ENCODE measurements around the gene TMEM117. TPM values are rescaled to one million over a fixed set of nuclear protein-coding genes. Genes with fewer than 3 reads are reported as not detected.
"Not testable (repeated sequence)": the region's sequence is repeated elsewhere in the genome, so short reads cannot be mapped to it uniquely, and the experiment has no call there.

The TMEM117 gene
- total RNA-seq, 1 experiment from 2014 or later, result 4.3 TPM

GRCh38 chr12:44020555-44020954 is 184.7 kb downstream of the TMEM117 start:
- Histone ChIP-seq H3K36me3 (no peaks in the 10 kb centered on the region), H3K9me3 (no peaks in the 10 kb centered on the region), H3K4me3 (no peak overlapping the region), H3K27me3 (no peaks in the 10 kb centered on the region)
- DNase-seq, result no peak

- H3K4me3 ChIP-seq, result no peak overlapping the region
- H3K27me3 ChIP-seq, result no peaks in the 10 kb centered on the region
- no peaks in the 10 kb centered on the region for H3K36me3 ChIP-seq
- H3K9me3 ChIP-seq, result no peaks in the 10 kb centered on the region
- DNase-seq, result no peak
Observed at GRCh38 chr12:44021471-44021971, 185.6 kb downstream of the TMEM117 start.

- Histone ChIP-seq H3K27me3 (no peaks in the 10 kb centered on the region), H3K9me3 (no peaks in the 10 kb centered on the region), H3K4me3 (no peak overlapping the region), H3K36me3 (no peaks in the 10 kb centered on the region)
- DNase-seq, result no peak
Observed at GRCh38 chr12:44025499-44025898, 189.6 kb downstream of the TMEM117 start.

GRCh38 chr12:44026046-44026445 is 190.2 kb downstream of the TMEM117 start:
- Histone ChIP-seq H3K27me3 (no peaks in the 10 kb centered on the region), H3K9me3 (no peaks in the 10 kb centered on the region), H3K36me3 (no peaks in the 10 kb centered on the region), H3K4me3 (no peak overlapping the region)
- no peak for DNase-seq

- H3K27me3 ChIP-seq, H3K36me3 ChIP-seq, DNase-seq, H3K9me3 ChIP-seq, H3K4me3 ChIP-seq: not testable (repeated sequence)
Observed at GRCh38 chr12:44026926-44027325, 191.0 kb downstream of the TMEM117 start.

GRCh38 chr12:44029194-44029593 is 193.3 kb downstream of the TMEM117 start:
- no peaks in the 10 kb centered on the region for H3K9me3 ChIP-seq
- no peak for DNase-seq
- no peaks in the 10 kb centered on the region for H3K36me3 ChIP-seq
- no peaks in the 10 kb centered on the region for H3K27me3 ChIP-seq
- no peak overlapping the region for H3K4me3 ChIP-seq

- DNase-seq, result no peak
- H3K36me3 ChIP-seq, result no peaks in the 10 kb centered on the region
- no peak overlapping the region for H3K4me3 ChIP-seq
- H3K27me3 ChIP-seq, result no peaks in the 10 kb centered on the region
- H3K9me3 ChIP-seq, result no peaks in the 10 kb centered on the region
Observed at GRCh38 chr12:44031472-44032185, 195.7 kb downstream of the TMEM117 start.

GRCh38 chr12:44034906-44035305 is 199.0 kb downstream of the TMEM117 start:
- Histone ChIP-seq H3K4me3 (no peak overlapping the region), H3K27me3 (no peaks in the 10 kb centered on the region), H3K9me3 (no peaks in the 10 kb centered on the region), H3K36me3 (no peaks in the 10 kb centered on the region)
- no peak for DNase-seq

GRCh38 chr12:44036875-44037443 is 201.1 kb downstream of the TMEM117 start:
- no peak for DNase-seq
- no peaks in the 10 kb centered on the region for H3K27me3 ChIP-seq
- no peaks in the 10 kb centered on the region for H3K36me3 ChIP-seq
- no peaks in the 10 kb centered on the region for H3K9me3 ChIP-seq
- H3K4me3 ChIP-seq, result no peak overlapping the region

GRCh38 chr12:44038411-44038810 is 202.5 kb downstream of the TMEM117 start:
- no peak overlapping the region for H3K4me3 ChIP-seq
- H3K36me3 ChIP-seq, result no peaks in the 10 kb centered on the region
- DNase-seq, result no peak
- no peaks in the 10 kb centered on the region for H3K27me3 ChIP-seq
- H3K9me3 ChIP-seq, result no peaks in the 10 kb centered on the region

- not testable (repeated sequence) for H3K4me3 ChIP-seq, DNase-seq
Observed at GRCh38 chr12:44044491-44044890, 208.6 kb downstream of the TMEM117 start.

GRCh38 chr12:44046732-44047417 is 211.0 kb downstream of the TMEM117 start:
- H3K4me3 ChIP-seq, result no peak overlapping the region

More at GRCh38 chr12:44044491-44044890, 208.6 kb downstream of the TMEM117 start:
- not testable (repeated sequence) for H3K36me3 ChIP-seq, H3K27me3 ChIP-seq, H3K9me3 ChIP-seq

GRCh38 chr12:44052554-44052953 is 216.7 kb downstream of the TMEM117 start:
- Histone ChIP-seq H3K4me3 (no peak overlapping the region), H3K36me3 (no peaks in the 10 kb centered on the region), H3K9me3 (no peaks in the 10 kb centered on the region), H3K27me3 (no peaks in the 10 kb centered on the region)
- DNase-seq, result no peak

More at GRCh38 chr12:44046732-44047417, 211.0 kb downstream of the TMEM117 start:
- Histone ChIP-seq H3K36me3 (no peaks in the 10 kb centered on the region), H3K9me3 (no peaks in the 10 kb centered on the region), H3K27me3 (no peaks in the 10 kb centered on the region)
- no peak for DNase-seq

- DNase-seq, result peak; percentile 28
- H3K9me3 ChIP-seq, result no peaks in the 10 kb centered on the region
- no peak overlapping the region for H3K4me3 ChIP-seq
- no peaks in the 10 kb centered on the region for H3K36me3 ChIP-seq
- H3K27me3 ChIP-seq, result no peaks in the 10 kb centered on the region
Observed at GRCh38 chr12:44053549-44054127, 217.8 kb downstream of the TMEM117 start.

- Histone ChIP-seq H3K36me3 (no peaks in the 10 kb centered on the region), H3K27me3 (no peaks in the 10 kb centered on the region), H3K9me3 (no peaks in the 10 kb centered on the region), H3K4me3 (no peak overlapping the region)
- DNase-seq, result no peak
Observed at GRCh38 chr12:44054281-44054680, 218.4 kb downstream of the TMEM117 start.

- no peak for DNase-seq
- Histone ChIP-seq H3K36me3 (no peaks in the 10 kb centered on the region), H3K27me3 (no peaks in the 10 kb centered on the region), H3K9me3 (no peaks in the 10 kb centered on the region), H3K4me3 (no peak overlapping the region)
Observed at GRCh38 chr12:44058366-44058765, 222.5 kb downstream of the TMEM117 start.

- Histone ChIP-seq H3K9me3 (no peaks in the 10 kb centered on the region), H3K36me3 (no peaks in the 10 kb centered on the region), H3K4me3 (no peak overlapping the region), H3K27me3 (no peaks in the 10 kb centered on the region)
- DNase-seq, result no peak
Observed at GRCh38 chr12:44059476-44059875, 223.6 kb downstream of the TMEM117 start.

Measured in MG63 (cell line).